Measurements from ENCODE around the gene STAB2. TPM values are rescaled to one million over a fixed set of nuclear protein-coding genes. Genes with fewer than 3 reads are reported as not detected.

STAB2 gene
- total RNA-seq, 2 experiments from 2014 or later = not detected

DNA sequence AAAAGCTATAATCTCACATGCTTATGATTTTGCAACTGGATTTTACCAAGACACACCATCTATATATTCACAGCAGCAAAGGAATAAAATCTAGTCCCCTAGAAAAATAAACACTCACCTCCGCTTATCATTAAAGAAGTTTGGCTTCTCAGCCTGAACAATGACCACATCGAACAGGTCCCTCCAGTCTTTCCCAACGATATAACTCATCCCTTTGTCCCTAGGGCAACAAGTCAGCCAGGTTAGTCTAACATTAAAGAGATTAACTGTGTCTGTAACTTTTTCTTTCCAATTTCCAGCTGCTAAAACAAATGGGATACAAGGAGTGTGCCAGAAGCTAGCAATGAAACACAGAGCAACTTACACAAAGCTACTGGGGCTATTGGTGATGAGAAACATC, 206.0 kb downstream of the STAB2 start:
- no peak for DNase-seq (ENCODE audit: low spot score)
- Histone ChIP-seq H2AFZ (ENCODE audit: low read length) (no peak overlapping the region), H4K20me1 (ENCODE audit: insufficient read depth, low read length) (no peaks in the 10 kb centered on the region), H3K4me2 (ENCODE audit: low read length) (no peak overlapping the region), H3K79me2 (ENCODE audit: insufficient read depth, low read depth, low read length) (no peaks in the 10 kb centered on the region), H3K9me2 (ENCODE audit: insufficient read depth, low read length) (no peaks in the 10 kb centered on the region), H3K4me3 (ENCODE audit: low read depth, low read length, poor library complexity, severe bottlenecking) (no peak overlapping the region), H3K9me3 (ENCODE audit: low read length) (no peaks in the 10 kb centered on the region), H3K4me1 (ENCODE audit: insufficient read depth, low read length, poor library complexity, severe bottlenecking) (no peaks in the 10 kb centered on the region), H3K27ac (ENCODE audit: low read depth, low read length, poor library complexity, severe bottlenecking) (no peak overlapping the region), H3K36me3 (ENCODE audit: insufficient read depth, low read length) (no peaks in the 10 kb centered on the region)
- TF ChIP-seq EZH2phosphoT487 (IDR thresholded peaks at IDR 0.05; ENCODE audit: borderline replicate concordance, low read depth, low read length) (no peak), CTCF (conservative IDR thresholded peaks at IDR 0.05; ENCODE audit: low read length) (no peak)
- ChIA-PET CTCF (ENCODE audit: unreplicated experiment) (no interaction called here), POLR2A (interaction anchor here (1.0 kb wide), 1 partner anchor 16 kb away, joined by 3 read pairs; no protein-coding TSS in a partner anchor)
- intact Hi-C loops (cut with micrococcal nuclease; ENCODE audit: unreplicated experiment) = no loop called here
- BruUV-seq (replicated peaks) = no TSS peak

DNA sequence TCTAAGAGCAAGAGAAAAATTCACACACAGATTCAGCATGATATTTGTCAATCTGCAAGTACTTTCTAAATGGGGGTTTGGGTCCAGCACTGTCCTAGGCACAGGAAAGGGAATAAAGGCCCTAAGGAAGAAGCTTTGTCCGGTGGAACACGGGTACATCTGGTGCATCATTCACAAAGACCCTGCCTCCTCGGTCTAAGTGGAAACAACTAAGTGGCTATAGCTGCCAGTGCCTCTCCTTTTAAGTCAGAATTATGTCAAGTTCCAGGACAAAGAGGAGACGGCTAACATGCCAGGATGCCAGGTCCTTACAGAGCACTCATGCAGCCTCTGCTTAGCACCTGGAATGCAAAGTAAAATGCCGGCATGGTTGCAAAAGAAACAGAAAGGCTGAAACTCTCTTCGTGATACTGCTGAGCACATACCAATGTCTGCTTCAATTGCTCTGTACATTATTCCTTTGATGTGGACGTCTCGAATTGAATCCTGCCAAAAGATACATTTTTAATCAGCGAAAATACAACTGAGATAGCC, 206.5 kb downstream of the STAB2 start:
- BruUV-seq (replicated peaks) = no TSS peak
- H2AFZ ChIP-seq (ENCODE audit: low read length) = no peak overlapping the region
- H3K27ac ChIP-seq (ENCODE audit: low read depth, low read length, poor library complexity, severe bottlenecking) = no peak overlapping the region
- H3K4me2 ChIP-seq (ENCODE audit: low read length) = no peak overlapping the region
- intact Hi-C loops (cut with micrococcal nuclease; ENCODE audit: unreplicated experiment) = no loop called here
- DNase-seq (ENCODE audit: low spot score) = no peak
- ChIA-PET POLR2A (no interaction called here), CTCF (ENCODE audit: unreplicated experiment) (no interaction called here)
- no peaks in the 10 kb centered on the region for H3K9me2 ChIP-seq (ENCODE audit: insufficient read depth, low read length)
- no peaks in the 10 kb centered on the region for H3K36me3 ChIP-seq (ENCODE audit: insufficient read depth, low read length)
- H3K79me2 ChIP-seq (ENCODE audit: insufficient read depth, low read depth, low read length) = no peaks in the 10 kb centered on the region
- H4K20me1 ChIP-seq (ENCODE audit: insufficient read depth, low read length) = no peaks in the 10 kb centered on the region
- no peaks in the 10 kb centered on the region for H3K9me3 ChIP-seq (ENCODE audit: low read length)
- no peak for TF ChIP-seq EZH2phosphoT487 (IDR thresholded peaks at IDR 0.05; ENCODE audit: borderline replicate concordance, low read depth, low read length)
- no peak for TF ChIP-seq CTCF (conservative IDR thresholded peaks at IDR 0.05; ENCODE audit: low read length)
- no peaks in the 10 kb centered on the region for H3K4me1 ChIP-seq (ENCODE audit: insufficient read depth, low read length, poor library complexity, severe bottlenecking)
- H3K4me3 ChIP-seq (ENCODE audit: low read depth, low read length, poor library complexity, severe bottlenecking) = no peak overlapping the region

DNA sequence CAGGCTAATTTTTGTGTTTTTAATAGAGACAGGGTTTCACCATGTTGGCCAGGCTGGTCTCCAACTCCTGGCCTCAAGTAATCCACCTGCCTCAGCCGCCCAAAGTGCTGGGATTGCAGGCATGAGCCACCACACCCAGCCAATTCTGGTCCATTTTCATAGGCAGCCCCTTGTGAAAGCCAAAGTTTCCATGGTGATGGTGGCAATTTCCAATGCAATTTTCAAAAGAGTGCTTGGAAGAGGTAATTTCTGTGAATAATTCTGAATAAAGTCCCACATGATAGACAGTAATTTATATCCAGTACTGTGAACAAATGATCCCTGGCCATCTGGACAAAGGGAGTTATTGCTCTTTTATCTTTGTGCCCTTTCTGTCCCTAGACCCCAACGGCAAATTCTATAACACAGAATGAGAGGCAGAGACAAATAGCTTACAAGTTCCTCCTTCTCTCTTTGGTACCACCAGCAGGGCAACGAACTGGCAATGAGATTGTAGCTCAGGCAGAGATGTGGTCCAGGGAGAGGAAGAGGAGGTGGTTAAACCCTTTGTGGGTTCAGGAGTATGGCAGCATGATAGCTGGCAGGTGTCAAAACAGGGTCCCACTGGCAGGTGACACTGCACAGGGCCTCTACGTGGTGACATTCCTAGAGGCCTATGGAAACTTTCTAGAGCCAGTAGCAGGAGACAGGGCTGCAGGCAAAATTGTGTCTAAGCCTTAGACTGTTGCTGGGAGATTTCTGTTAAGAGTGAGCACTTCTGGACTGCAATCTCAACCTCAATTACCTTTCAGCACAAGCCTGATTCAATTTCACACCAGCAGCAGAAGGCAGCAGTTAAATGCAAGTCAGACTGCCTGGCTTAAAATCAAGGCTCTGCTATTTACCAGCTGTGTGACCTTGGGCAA, 207.5 kb downstream of the STAB2 start:
- Histone ChIP-seq H3K4me2 (ENCODE audit: low read length) (no peak overlapping the region), H3K4me1 (ENCODE audit: insufficient read depth, low read length, poor library complexity, severe bottlenecking) (no peaks in the 10 kb centered on the region), H3K9me2 (ENCODE audit: insufficient read depth, low read length) (no peaks in the 10 kb centered on the region), H3K79me2 (ENCODE audit: insufficient read depth, low read depth, low read length) (no peaks in the 10 kb centered on the region), H2AFZ (ENCODE audit: low read length) (no peak overlapping the region), H3K36me3 (ENCODE audit: insufficient read depth, low read length) (no peaks in the 10 kb centered on the region), H3K4me3 (ENCODE audit: low read depth, low read length, poor library complexity, severe bottlenecking) (no peak overlapping the region), H3K27ac (ENCODE audit: low read depth, low read length, poor library complexity, severe bottlenecking) (no peak overlapping the region), H4K20me1 (ENCODE audit: insufficient read depth, low read length) (no peaks in the 10 kb centered on the region), H3K9me3 (ENCODE audit: low read length) (no peaks in the 10 kb centered on the region)
- intact Hi-C loops (cut with micrococcal nuclease; ENCODE audit: unreplicated experiment) = no loop called here
- DNase-seq (ENCODE audit: low spot score) = no peak
- BruUV-seq (replicated peaks) = no TSS peak
- POLR2A ChIA-PET = interaction anchor here (0.5 kb wide), 1 partner anchor 1241 kb away, joined by 3 read pairs; no protein-coding TSS in a partner anchor
- TF ChIP-seq EZH2phosphoT487 (IDR thresholded peaks at IDR 0.05; ENCODE audit: borderline replicate concordance, low read depth, low read length) (no peak), CTCF (conservative IDR thresholded peaks at IDR 0.05; ENCODE audit: low read length) (no peak)
- CTCF ChIA-PET (ENCODE audit: unreplicated experiment) = no interaction called here
